GM12878 (cell line): ENCODE measurements around the gene IGLL5. TPM values are rescaled to one million over a fixed set of nuclear protein-coding genes. Genes with fewer than 3 reads are reported as not detected.

Source experiments
- ATAC-seq: fragments of 200-7000 bp; cut with Tn5 transposase; 3 replicates; pipeline ENCODE4 v1.9.1; 2020; ENCODE audit warnings: mild to moderate bottlenecking, moderate library complexity
- BruUV-seq: library from RNA; stranded (reverse); fragments of 400-500 nt; replicated peaks from 2 replicates; lab custom pipeline; 2021; lab: Mats Ljungman, UMichigan
- CTCF ChIA-PET: fragments of 300-600 bp; sonication (Branson Sonifier 250); formaldehyde crosslinking; extraction: SDS; loops from one replicate; lab custom pipeline; 2021; ENCODE audit warnings: inconsistent platforms; lab: Yijun Ruan, JAX
- POLR2A ChIA-PET: fragments of 350-600 bp; formaldehyde crosslinking; extraction: SDS; loops from one replicate; lab custom pipeline; 2021; ENCODE audit warnings: inconsistent platforms; lab: Charles Lee
- RAD21 ChIA-PET: fragments of 300-600 bp; sonication (Branson Sonifier 250); formaldehyde crosslinking; loops from one replicate; lab custom pipeline; 2023; ENCODE audit warnings: antibody characterized with exemption; ENCODE audit not compliant: unreplicated experiment; lab: Charles Lee
- SMC1A ChIA-PET: fragments of 300-600 bp; sonication (Branson Sonifier 250); formaldehyde crosslinking; loops from one replicate; lab custom pipeline; 2023; ENCODE audit not compliant: unreplicated experiment, uncharacterized antibody; lab: Charles Lee
- DNase-seq: peaks from one replicate; pipeline ENCODE4 v3.0.0-alpha.2; 2011; ENCODE audit warnings: low read depth, low spot score
- FAIRE-seq: peaks from 3 replicates; lab custom pipeline; 2011; peaks lifted over from hg19 to GRCh38; lab: Jason Lieb, UNC
- H2AFZ ChIP-seq: 2 replicates; pipeline ENCODE4 v1.6.0; 2011; ENCODE audit warnings: low read depth, low read length, control low read depth; ENCODE audit not compliant: control insufficient read depth
- H3K27ac ChIP-seq: 2 replicates; pipeline ENCODE4 v1.5.1; 2011; ENCODE audit warnings: control low read depth; ENCODE audit not compliant: control insufficient read depth, insufficient read depth
- H3K27me3 ChIP-seq, 2 experiments: replicated peaks in 1 of 2; 2 replicates each; pipeline versions ENCODE4 v1.6.0 to v1.6.1; 2011; ENCODE audit warnings: low read length in 1 of 2; ENCODE audit not compliant: control insufficient read depth in 2 of 2, insufficient read depth in 2 of 2
- H3K36me3 ChIP-seq, 2 experiments: 2 replicates each; pipeline ENCODE4 v1.5.1; 2011; ENCODE audit warnings: low read length in 1 of 2; ENCODE audit not compliant: control insufficient read depth in 2 of 2, insufficient read depth in 2 of 2
- H3K4me1 ChIP-seq: 2 replicates; pipeline ENCODE4 v1.6.1; 2011; ENCODE audit warnings: mild to moderate bottlenecking, low read length, moderate library complexity, mixed read lengths; ENCODE audit not compliant: control insufficient read depth, insufficient read depth
- H3K4me2 ChIP-seq: 2 replicates; pipeline ENCODE4 v1.6.0; 2011; ENCODE audit warnings: control low read depth; ENCODE audit not compliant: control insufficient read depth, insufficient read depth
- H3K4me3 ChIP-seq: fragments of 200-600 bp; sonication (generic); 2 replicates; pipeline ENCODE4 v1.5.1; 2016
- H3K79me2 ChIP-seq: 2 replicates; pipeline ENCODE4 v1.6.0; 2011; ENCODE audit warnings: low read length; ENCODE audit not compliant: control insufficient read depth, insufficient read depth
- H3K9ac ChIP-seq: 2 replicates; pipeline ENCODE4 v1.8.0; 2011; ENCODE audit warnings: low read length, control low read depth, mixed read lengths; ENCODE audit not compliant: control insufficient read depth, insufficient read depth
- H3K9me3 ChIP-seq: replicated peaks from 3 replicates; pipeline ENCODE4 v1.5.1; 2011; ENCODE audit warnings: mild to moderate bottlenecking, low read length; ENCODE audit not compliant: control insufficient read depth, insufficient read depth
- H4K20me1 ChIP-seq: 2 replicates; pipeline ENCODE4 v1.6.0; 2011; ENCODE audit not compliant: control insufficient read depth, insufficient read depth
- ATF3 ChIP-seq: IDR thresholded peaks from 2 replicates; pipeline ENCODE4 v1.6.1; 2011; ENCODE audit warnings: low read depth, mild to moderate bottlenecking, low read length, moderate library complexity, borderline replicate concordance; ENCODE audit errors: extremely low read depth
- BCL11A ChIP-seq: IDR thresholded peaks from 2 replicates; pipeline ENCODE4 v1.6.1; 2011; ENCODE audit warnings: low read depth, low read length
- CBFB ChIP-seq: IDR thresholded peaks from 2 replicates; pipeline ENCODE4 v1.6.1; 2016; ENCODE audit warnings: antibody characterized with exemption, low read depth
- CBX5 ChIP-seq: sonication (generic); IDR thresholded peaks from 2 replicates; pipeline ENCODE4 v1.6.1; 2016; ENCODE audit warnings: low read depth, moderate library complexity, mild to moderate bottlenecking, inconsistent platforms
- CHD4 ChIP-seq: fragments of 200-600 bp; sonication (generic); IDR thresholded peaks from 2 replicates; pipeline ENCODE4 v1.6.1; 2016; ENCODE audit warnings: mild to moderate bottlenecking
- FOXK2 ChIP-seq: fragments of 450-650 bp; IDR thresholded peaks from 2 replicates; pipeline ENCODE4 v1.6.1; 2017; ENCODE audit warnings: mild to moderate bottlenecking, moderate library complexity
- GABPA ChIP-seq: IDR thresholded peaks from 2 replicates; pipeline ENCODE4 v1.6.1; 2014; ENCODE audit warnings: antibody characterized with exemption, low read depth, mild to moderate bottlenecking, inconsistent platforms
- KAT2A ChIP-seq: conservative IDR thresholded peaks from 2 replicates; pipeline ENCODE4 v1.6.1; 2011; ENCODE audit warnings: low read depth, low read length; ENCODE audit not compliant: control insufficient read depth
- LARP7 ChIP-seq: fragments of 450-650 bp; IDR thresholded peaks from 2 replicates; pipeline ENCODE4 v1.6.1; 2017; ENCODE audit warnings: mild to moderate bottlenecking
- NFIC ChIP-seq: IDR thresholded peaks from 2 replicates; pipeline ENCODE4 v1.6.1; 2012; ENCODE audit warnings: low read depth, mild to moderate bottlenecking, inconsistent platforms, low read length, moderate library complexity
- NR2C2 ChIP-seq: IDR thresholded peaks from 2 replicates; pipeline ENCODE4 v1.6.1; 2011; ENCODE audit warnings: borderline replicate concordance, low read depth; ENCODE audit not compliant: control insufficient read depth, insufficient read length
- PML ChIP-seq: IDR thresholded peaks from 2 replicates; pipeline ENCODE4 v1.6.1; 2012; ENCODE audit warnings: low read length, inconsistent platforms
- POLR2A ChIP-seq: IDR thresholded peaks from 2 replicates; pipeline ENCODE4 v1.6.1; 2011; ENCODE audit warnings: low read depth, mild to moderate bottlenecking, low read length
- SUPT20H ChIP-seq: IDR thresholded peaks from 2 replicates; pipeline ENCODE4 v1.6.1; 2011; ENCODE audit warnings: low read depth, mild to moderate bottlenecking, low read length, moderate library complexity, borderline replicate concordance; ENCODE audit not compliant: control insufficient read depth
- SUZ12 ChIP-seq: fragments of 200-600 bp; sonication (generic); IDR thresholded peaks from one replicate; pipeline ENCODE4 v1.6.1; 2018; ENCODE audit warnings: antibody characterized with exemption, mild to moderate bottlenecking; ENCODE audit not compliant: unreplicated experiment
- TARDBP ChIP-seq: IDR thresholded peaks from 2 replicates; pipeline ENCODE4 v1.6.1; 2016; ENCODE audit warnings: borderline replicate concordance
- TBL1XR1 ChIP-seq: IDR thresholded peaks from 2 replicates; pipeline ENCODE4 v1.6.1; 2012; ENCODE audit warnings: low read depth, low read length, improper control_type of control experiment
- ZBTB4 ChIP-seq: fragments of 450-650 bp; formaldehyde crosslinking; IDR thresholded peaks from 2 replicates; pipeline ENCODE4 v1.4.0; 2022; ENCODE audit warnings: mild to moderate bottlenecking, moderate library complexity
- WGBS: methylation state at CpG from one replicate; pipeline ENCODE4 v1.1.6; 2016; ENCODE audit warnings: low lambda C conversion rate; ENCODE audit not compliant: insufficient replicate concordance, insufficient coverage; ENCODE audit errors: missing lambda C conversion rate; 5-methylcytosine and 5-hydroxymethylcytosine counted together
- in situ Hi-C: fragments of 300-500 bp; cut with MboI; formaldehyde crosslinking; loops from 9 replicates; pipeline ENCODE4 v1.14.3; 2018; ENCODE audit warnings: mixed read lengths
- intact Hi-C: fragments of 100-400 bp; cut with micrococcal nuclease; formaldehyde crosslinking; loops from one replicate; pipeline ENCODE4 v1.14.2; 2022; ENCODE audit not compliant: unreplicated experiment
- polyA plus RNA-seq, 11 experiments: library from polyadenylated mRNA; depleted of rRNA in 4 of 11; unstranded in 6 of 11; stranded (reverse) in 5 of 11; fragments of >200 nt; fragmentation: Nextera tagmentation in 4 of 11; fragmentation: Illumina TruSeq in 1 of 11; extraction: Ambion mirVana in 4 of 11; extraction: Trizol in 1 of 11; gene quantifications; 1 replicate in 1 of 11; 2 replicates in 10 of 11; pipeline versions ENCODE4 v1.2.1 to v1.2.3, GENCODE V29; 2011 to 2016; ENCODE audit warnings: inconsistent platforms in 2 of 11, missing spikeins in 2 of 11, low read depth in 1 of 11
- total RNA-seq, 4 experiments: library from RNA; depleted of rRNA in 3 of 4; stranded (reverse); fragments of >200 nt in 3 of 4; fragmentation: Illumina TruSeq in 1 of 4; extraction: Trizol in 1 of 4; gene quantifications; 2 replicates each; pipeline versions ENCODE4 v1.2.1 to v1.2.3, GENCODE V29; 2013 to 2021
- TF ChIP-seq, protein P1 (sequence below): IDR thresholded peaks from 2 replicates; pipeline ENCODE4 v1.6.1; 2012; ENCODE audit warnings: low read depth, low read length, improper control_type of control experiment

Gene IGLL5
- total and polyA plus RNA-seq, 10 of the 15 experiments (the other 5 are each of a cell fraction or from before 2014, with no cell fraction given) = not detected

- no peak overlapping the region for H2AFZ ChIP-seq
- RAD21 ChIA-PET = no interaction called here
- H3K36me3 ChIP-seq = no peaks in the 10 kb centered on the region
- no peak overlapping the region for H3K4me2 ChIP-seq
- no TSS peak for BruUV-seq
- no peaks in the 10 kb centered on the region for H4K20me1 ChIP-seq
- TF ChIP-seq ATF3 (no peak), TARDBP (no peak), CBX5 (no peak), CHD4 (no peak), SUPT20H (no peak), LARP7 (no peak), NFIC (no peak), GABPA (no peak), KAT2A (no peak), ZBTB4 (CRISPR knock-in tag) (no peak), POLR2A (no peak), FOXK2 (no peak), BCL11A (no peak), PML (no peak), NR2C2 (no peak), TBL1XR1 (no peak), SUZ12 (no peak), CBFB (no peak)
- TF ChIP-seq, protein P1, sequence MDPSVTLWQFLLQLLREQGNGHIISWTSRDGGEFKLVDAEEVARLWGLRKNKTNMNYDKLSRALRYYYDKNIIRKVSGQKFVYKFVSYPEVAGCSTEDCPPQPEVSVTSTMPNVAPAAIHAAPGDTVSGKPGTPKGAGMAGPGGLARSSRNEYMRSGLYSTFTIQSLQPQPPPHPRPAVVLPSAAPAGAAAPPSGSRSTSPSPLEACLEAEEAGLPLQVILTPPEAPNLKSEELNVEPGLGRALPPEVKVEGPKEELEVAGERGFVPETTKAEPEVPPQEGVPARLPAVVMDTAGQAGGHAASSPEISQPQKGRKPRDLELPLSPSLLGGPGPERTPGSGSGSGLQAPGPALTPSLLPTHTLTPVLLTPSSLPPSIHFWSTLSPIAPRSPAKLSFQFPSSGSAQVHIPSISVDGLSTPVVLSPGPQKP = no peak
- SMC1A ChIA-PET = no interaction called here
- in situ Hi-C loops = no loop called here
- intact Hi-C loops = no loop called here
- WGBS = 3% methylated on average over 3 of the region's 13 CpGs
- H3K9ac ChIP-seq = no peak overlapping the region
- no peak overlapping the region for H3K27ac ChIP-seq
- H3K4me1 ChIP-seq = no peaks in the 10 kb centered on the region; the same call in 1 of the 2 replicates
- no peaks in the 10 kb centered on the region for H3K79me2 ChIP-seq
- DNase-seq (no peak), ATAC-seq (no peak), FAIRE-seq (no peak)
- CTCF ChIA-PET = no interaction called here
- H3K9me3 ChIP-seq = no peaks in the 10 kb centered on the region
- POLR2A ChIA-PET = no interaction called here
- H3K27me3 ChIP-seq = no peaks in the 10 kb centered on the region
- H3K4me3 ChIP-seq = no peak overlapping the region
These were observed 1.1 kb downstream of the IGLL5 start for GRCh38 chr22:22888571-22889353.
